A549 (cell line): ENCODE data around the gene PHYKPL. TPM values are rescaled to one million over a fixed set of nuclear protein-coding genes. Genes with fewer than 3 reads are reported as not detected.
"Not testable (repeated sequence)": the region's sequence is repeated elsewhere in the genome, so short reads cannot be mapped to it uniquely, and the experiment has no call there.

Experiments used
- ATAC-seq, 2 experiments: fragments of 200-7000 bp in 1 of 2; fragments of >200 bp in 1 of 2; cut with Nextera tagmentation in 1 of 2; cut with Tn5 transposase in 1 of 2; 3 replicates each; pipeline versions ENCODE4 v1.8.0 to v1.9.1; 2018 to 2020; ENCODE audit warnings: mild to moderate bottlenecking in 1 of 2, moderate library complexity in 1 of 2
- CTCF ChIA-PET: fragments of 300-600 bp; sonication (Branson Sonifier 250); formaldehyde crosslinking; extraction: SDS; loops from one replicate; lab custom pipeline; 2021; ENCODE audit warnings: antibody characterized with exemption, inconsistent platforms; lab: Yijun Ruan, JAX
- POLR2A ChIA-PET: fragments of 350-600 bp; formaldehyde crosslinking; extraction: SDS; loops from one replicate; lab custom pipeline; 2021; ENCODE audit warnings: antibody characterized with exemption, inconsistent platforms; lab: Yijun Ruan, JAX
- DNase-seq, 2 experiments: peaks; one replicate each; pipeline versions ENCODE4 v3.0.0 to v3.0.0-alpha.2; 2011 to 2016; ENCODE audit warnings: low read depth in 1 of 2, low spot score in 1 of 2
- FAIRE-seq: peaks from 2 replicates; lab custom pipeline; 2011; peaks lifted over from hg19 to GRCh38; lab: Jason Lieb, UNC
- H3K27ac ChIP-seq, 2 experiments: fragments of >200 bp; sonication (Bioruptor Twin); formaldehyde crosslinking; 3 replicates each; pipeline ENCODE4 v1.5.1; 2016 to 2017
- H3K4me1 ChIP-seq: fragments of >200 bp; sonication (Bioruptor Twin); formaldehyde crosslinking; 3 replicates; pipeline ENCODE4 v1.6.1; 2016
- H3K4me2 ChIP-seq: fragments of >200 bp; sonication (Bioruptor Twin); formaldehyde crosslinking; 3 replicates; pipeline ENCODE4 v1.6.1; 2016
- H3K4me3 ChIP-seq: fragments of >200 bp; sonication (Bioruptor Twin); formaldehyde crosslinking; 3 replicates; pipeline ENCODE4 v1.5.1; 2016
- H3K9me3 ChIP-seq: fragments of >200 bp; sonication (Bioruptor Twin); formaldehyde crosslinking; 3 replicates; pipeline ENCODE4 v1.6.1; 2016
- EHF ChIP-seq: fragments of 250-450 bp; sonication (Bioruptor Pico); IDR thresholded peaks from 2 replicates; pipeline ENCODE4 v1.5.0; 2020; ENCODE audit warnings: mild to moderate bottlenecking
- FOSL2 ChIP-seq, 2 experiments: fragments of 450-650 bp in 1 of 2; fragments of >200 bp in 1 of 2; sonication (Bioruptor Twin) in 1 of 2; formaldehyde crosslinking; IDR thresholded peaks; 2 replicates each; pipeline versions ENCODE4 v1.5.0 to v1.6.1; 2016 to 2020; ENCODE audit warnings: mild to moderate bottlenecking in 1 of 2, moderate library complexity in 1 of 2
- HEYL ChIP-seq: fragments of 250-450 bp; sonication (Bioruptor Pico); IDR thresholded peaks from 2 replicates; pipeline ENCODE4 v1.8.0; 2021; ENCODE audit warnings: mild to moderate bottlenecking, moderate library complexity
- JUNB ChIP-seq: fragments of >200 bp; sonication (Bioruptor Twin); formaldehyde crosslinking; IDR thresholded peaks from 2 replicates; pipeline ENCODE4 v1.6.1; 2016
- KDM5A ChIP-seq: fragments of 200-600 bp; sonication (generic); IDR thresholded peaks from 2 replicates; pipeline ENCODE4 v1.6.1; 2016; ENCODE audit warnings: antibody characterized with exemption, mild to moderate bottlenecking
- MAFK ChIP-seq: fragments of 450-650 bp; IDR thresholded peaks from 2 replicates; pipeline ENCODE4 v1.6.1; 2014; ENCODE audit not compliant: partially characterized antibody
- MAZ ChIP-seq: fragments of 150-350 bp; IDR thresholded peaks from 2 replicates; pipeline ENCODE4 v1.6.1; 2014; ENCODE audit warnings: antibody characterized with exemption, low read depth, low read length, borderline replicate concordance
- MYC ChIP-seq: IDR thresholded peaks from 2 replicates; pipeline ENCODE4 v1.6.1; 2012; ENCODE audit warnings: mild to moderate bottlenecking, inconsistent platforms, low read length, improper control_type of control experiment, borderline replicate concordance
- NFE2L2 ChIP-seq: fragments of 150-350 bp; conservative IDR thresholded peaks from 2 replicates; pipeline ENCODE4 v1.6.1; 2014; ENCODE audit warnings: low read length
- NPAS2 ChIP-seq: fragments of 250-450 bp; sonication (Bioruptor Pico); IDR thresholded peaks from 2 replicates; pipeline ENCODE4 v1.8.0; 2022; ENCODE audit warnings: mild to moderate bottlenecking, moderate library complexity, borderline replicate concordance
- NR3C1 ChIP-seq: fragments of >200 bp; sonication (Bioruptor Twin); formaldehyde crosslinking; IDR thresholded peaks from 3 replicates; pipeline ENCODE4 v1.6.1; 2017
- PBX3 ChIP-seq: IDR thresholded peaks from 2 replicates; pipeline ENCODE4 v1.6.1; 2012
- PHF8 ChIP-seq: fragments of 200-600 bp; sonication (generic); IDR thresholded peaks from 2 replicates; pipeline ENCODE4 v1.6.1; 2016; ENCODE audit warnings: low read depth, mild to moderate bottlenecking, antibody characterized with exemption, moderate library complexity, borderline replicate concordance
- REST ChIP-seq: fragments of 200-600 bp; sonication (generic); IDR thresholded peaks from 2 replicates; pipeline ENCODE4 v1.6.1; 2016; ENCODE audit warnings: antibody characterized with exemption, mild to moderate bottlenecking, moderate library complexity
- RFX5 ChIP-seq: fragments of 450-650 bp; IDR thresholded peaks from 2 replicates; pipeline ENCODE4 v1.7.1; 2014; ENCODE audit warnings: antibody characterized with exemption, mild to moderate bottlenecking, moderate library complexity
- RNF2 ChIP-seq: fragments of 200-600 bp; sonication (generic); IDR thresholded peaks from 2 replicates; pipeline ENCODE4 v1.6.1; 2016; ENCODE audit warnings: low read depth, mild to moderate bottlenecking, antibody characterized with exemption, moderate library complexity, borderline replicate concordance
- SREBF2 ChIP-seq: fragments of 450-650 bp; IDR thresholded peaks from 2 replicates; pipeline ENCODE4 v1.6.1; 2014; ENCODE audit warnings: mild to moderate bottlenecking, moderate library complexity
- TP53 ChIP-seq: fragments of 250-450 bp; sonication (Bioruptor Pico); IDR thresholded peaks from 2 replicates; pipeline ENCODE4 v1.5.0; 2021; ENCODE audit warnings: mild to moderate bottlenecking, moderate library complexity
- USF2 ChIP-seq: fragments of 450-650 bp; IDR thresholded peaks from 2 replicates; pipeline ENCODE4 v1.6.1; 2014; ENCODE audit warnings: antibody characterized with exemption
- ZNF302 ChIP-seq: fragments of 250-450 bp; sonication (Bioruptor Pico); IDR thresholded peaks from 2 replicates; pipeline ENCODE4 v1.9.0; 2021; ENCODE audit warnings: inconsistent platforms, mild to moderate bottlenecking, moderate library complexity
- ZSCAN20 ChIP-seq: fragments of 250-450 bp; sonication (Bioruptor Pico); IDR thresholded peaks from 2 replicates; pipeline ENCODE4 v1.8.0; 2022; ENCODE audit warnings: mild to moderate bottlenecking, moderate library complexity
- WGBS: methylation state at CpG from one replicate; pipeline ENCODE4 v1.1.6; 2017; ENCODE audit errors: missing lambda C conversion rate; 5-methylcytosine and 5-hydroxymethylcytosine counted together
- polyA plus RNA-seq, 4 experiments: library from polyadenylated mRNA; depleted of rRNA in 3 of 4; stranded (reverse); fragments of >200 nt; fragmentation: RNase III in 1 of 4; extraction: RNeasy Plus Mini Kit Qiagen cat#74134 plus additional on column Dnase treatment in 1 of 4; gene quantifications; 2 replicates in 3 of 4; 3 replicates in 1 of 4; pipeline ENCODE4 v1.2.3, GENCODE V29; 2011 to 2017
- TF ChIP-seq, protein P1 (sequence below): fragments of 250-450 bp; sonication (Bioruptor Pico); IDR thresholded peaks from 2 replicates; pipeline ENCODE4 v1.5.0; 2020; ENCODE audit warnings: low read depth, mild to moderate bottlenecking, moderate library complexity

Gene PHYKPL
- polyA plus RNA-seq, 2 of the 4 experiments (the other 2 are of a cell fraction): 13.0 to 21.9 TPM

DNA sequence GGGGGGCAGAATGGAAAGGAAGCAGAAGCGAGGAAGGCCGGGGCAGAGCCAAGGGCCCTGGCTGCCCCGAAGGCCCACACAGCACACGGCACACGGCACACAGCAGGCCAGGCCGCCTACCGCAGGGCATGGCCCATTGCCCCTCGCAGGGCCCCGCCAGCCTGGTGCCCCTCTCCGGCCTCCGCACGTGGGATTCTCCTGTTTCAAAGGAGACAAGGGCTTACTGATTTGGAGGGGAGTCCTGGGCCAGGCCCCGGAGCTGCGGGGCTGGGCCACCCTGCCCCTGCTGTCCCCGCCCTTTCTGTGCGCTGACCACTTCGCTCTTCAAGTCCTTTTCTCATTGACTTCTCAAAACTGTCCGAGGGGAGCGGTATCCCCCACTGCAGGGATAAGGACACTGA lies 7.7 kb upstream of the PHYKPL start (continued):
- TF ChIP-seq ZSCAN20 (no peak), PHF8 (no peak), RFX5 (no peak), JUNB (no peak)

DNA sequence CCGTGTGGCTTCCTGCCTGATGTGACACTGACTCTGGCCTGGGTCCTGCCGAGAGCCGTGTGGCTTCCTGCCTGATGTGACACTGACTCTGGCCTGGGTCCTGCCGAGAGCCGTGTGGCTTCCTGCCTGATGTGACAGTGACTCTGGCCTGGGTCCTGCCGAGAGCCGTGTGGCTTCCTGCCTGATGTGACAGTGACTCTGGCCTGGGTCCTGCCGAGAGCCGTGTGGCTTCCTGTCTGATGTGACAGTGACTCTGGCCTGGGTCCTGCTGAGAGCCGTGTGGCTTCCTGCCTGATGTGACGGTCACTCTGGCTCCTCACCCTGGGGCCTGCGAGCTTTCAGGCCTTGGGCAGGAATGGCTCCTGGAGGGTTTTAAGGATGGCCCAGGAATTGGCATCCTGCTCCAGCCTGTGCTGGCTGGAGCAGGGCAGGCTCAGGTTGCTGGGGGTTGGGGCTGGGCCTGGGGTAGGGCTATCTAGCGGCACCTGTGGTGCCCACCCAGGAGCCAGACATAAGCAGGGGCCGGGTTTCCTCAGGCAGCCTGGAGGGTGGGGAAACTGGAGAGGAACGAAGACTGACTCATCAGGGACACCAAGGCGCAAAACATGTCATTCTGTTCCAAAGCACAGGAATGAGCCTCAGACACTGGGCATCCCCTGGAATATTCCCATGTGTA lies 7.2 kb upstream of the PHYKPL start:
- ATAC-seq, POLR2A ChIA-PET, CTCF ChIA-PET, H3K9me3 ChIP-seq, H3K4me3 ChIP-seq, FAIRE-seq, H3K4me2 ChIP-seq, DNase-seq, H3K27ac ChIP-seq, H3K4me1 ChIP-seq: not testable (repeated sequence)
- WGBS: 78% methylated on average over 6 of the region's 16 CpGs

- no peak overlapping the region for H3K27ac ChIP-seq
- no peaks in the 10 kb centered on the region for H3K9me3 ChIP-seq
- ATAC-seq (no peak), FAIRE-seq (no peak)
- H3K4me1 ChIP-seq: no peaks in the 10 kb centered on the region
- TF ChIP-seq MAZ (no peak), REST (no peak), EHF (no peak), NR3C1 (no peak), RNF2 (no peak), FOSL2 (IDR thresholded peaks at IDR 0.05) (no peak), FOSL2 (CRISPR knock-in tag; IDR thresholded peaks at IDR 0.05) (no peak), NPAS2 (no peak), NFE2L2 (no peak), PHF8 (no peak), MYC (no peak), TP53 (CRISPR knock-in tag) (no peak), HEYL (no peak), MAFK (no peak), SREBF2 (no peak), KDM5A (no peak), USF2 (no peak), PBX3 (no peak), ZNF302 (no peak)
- TF ChIP-seq, protein P1, sequence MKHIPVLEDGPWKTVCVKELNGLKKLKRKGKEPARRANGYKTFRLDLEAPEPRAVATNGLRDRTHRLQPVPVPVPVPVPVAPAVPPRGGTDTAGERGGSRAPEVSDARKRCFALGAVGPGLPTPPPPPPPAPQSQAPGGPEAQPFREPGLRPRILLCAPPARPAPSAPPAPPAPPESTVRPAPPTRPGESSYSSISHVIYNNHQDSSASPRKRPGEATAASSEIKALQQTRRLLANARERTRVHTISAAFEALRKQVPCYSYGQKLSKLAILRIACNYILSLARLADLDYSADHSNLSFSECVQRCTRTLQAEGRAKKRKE (CRISPR knock-in tag): no peak
- TF ChIP-seq, all 56 proteins: peak for 0
- Histone ChIP-seq H3K4me3 (no peak overlapping the region), H3K4me2 (no peak overlapping the region)
- no peak for DNase-seq
- WGBS: 82% methylated on average over 10 of the region's 17 CpGs
- CTCF ChIA-PET: interaction anchor here (1.2 to 1.6 kb wide), 2 partner anchors 18 to 34 kb away, joined by 3 to 4 read pairs; no protein-coding TSS in a partner anchor
- POLR2A ChIA-PET: no interaction called here
Measured at GRCh38 chr5:178238711-178239592, 6.3 kb upstream of the PHYKPL start.
